ENCODE data around the gene MSI2. TPM values are rescaled to one million over a fixed set of nuclear protein-coding genes. Genes with fewer than 3 reads are reported as not detected.
A peak's percentile ranks its signal among the peaks of the same experiment; 100 is the strongest.

MSI2 gene
- total and polyA plus RNA-seq, 9 of the 15 experiments (the other 6 are each of a cell fraction or from before 2014, with no cell fraction given) = 4.6 to 61.8 (median 42.4) TPM

GRCh38 chr17:57340160-57340981 is 84.0 kb downstream of the MSI2 start (continued):
- TF ChIP-seq ZBTB17 (CRISPR knock-in tag; IDR thresholded peaks at IDR 0.05) (no peak), NFXL1 (CRISPR knock-in tag; IDR thresholded peaks at IDR 0.05) (no peak), ETV6 (IDR thresholded peaks at IDR 0.05; ENCODE audit: borderline replicate concordance in 1 of 2, low read depth in 2 of 2, low read length in 1 of 2) (no peak; a peak in 1 of 4 replicates), ETV6 (CRISPR knock-in tag; IDR thresholded peaks at IDR 0.05; ENCODE audit: borderline replicate concordance) (no peak), RNF2 (IDR thresholded peaks at IDR 0.05) (peak; percentile 57; the same call in 1 of the 2 replicates), HNRNPLL (IDR thresholded peaks at IDR 0.05; ENCODE audit: low read depth, low read length, poor library complexity, severe bottlenecking) (no peak), YY1 (IDR thresholded peaks at IDR 0.05; ENCODE audit: borderline replicate concordance in 1 of 3, control insufficient read depth in 1 of 3, extremely low read depth in 1 of 3, insufficient read depth in 3 of 3, insufficient read length in 1 of 3, insufficient replicate concordance in 2 of 3, low read depth in 1 of 3, low read length in 2 of 3) (peak in 1 of 3 experiments; percentile 25), SUPT5H (IDR thresholded peaks at IDR 0.05) (no peak), POLR2AphosphoS2 (IDR thresholded peaks at IDR 0.05; ENCODE audit: low read length) (no peak), DNMT1 (IDR thresholded peaks at IDR 0.05) (no peak), CCNT2 (IDR thresholded peaks at IDR 0.05; ENCODE audit: borderline replicate concordance, extremely low read depth, insufficient read length, low read depth, low read length) (peak; percentile 41), NELFE (IDR thresholded peaks at IDR 0.05; ENCODE audit: insufficient read depth, insufficient read length) (no peak), EHMT2 (IDR thresholded peaks at IDR 0.05) (0 out of 2 replicates have a peak, but pooled peaks have one; percentile 62), SREBF1 (IDR thresholded peaks at IDR 0.05; ENCODE audit: borderline replicate concordance, low read depth, low read length) (peak; percentile 70; the same call in 1 of the 2 replicates), CREB1 (IDR thresholded peaks at IDR 0.05) (no peak), CREB1 (CRISPR knock-in tag; IDR thresholded peaks at IDR 0.05) (no peak), SRSF7 (optimal IDR thresholded peaks at IDR 0.05; ENCODE audit: low read depth, low read length) (no peak), HDGF (IDR thresholded peaks at IDR 0.05) (0 out of 2 replicates have a peak, but pooled peaks have one; percentile 21)
- TF ChIP-seq, protein P1, sequence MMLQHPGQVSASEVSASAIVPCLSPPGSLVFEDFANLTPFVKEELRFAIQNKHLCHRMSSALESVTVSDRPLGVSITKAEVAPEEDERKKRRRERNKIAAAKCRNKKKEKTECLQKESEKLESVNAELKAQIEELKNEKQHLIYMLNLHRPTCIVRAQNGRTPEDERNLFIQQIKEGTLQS (IDR thresholded peaks at IDR 0.05) = peak; percentile 76
- TF ChIP-seq, protein P1 (CRISPR knock-in tag; conservative IDR thresholded peaks at IDR 0.05) = no peak
- TF ChIP-seq, protein P2, sequence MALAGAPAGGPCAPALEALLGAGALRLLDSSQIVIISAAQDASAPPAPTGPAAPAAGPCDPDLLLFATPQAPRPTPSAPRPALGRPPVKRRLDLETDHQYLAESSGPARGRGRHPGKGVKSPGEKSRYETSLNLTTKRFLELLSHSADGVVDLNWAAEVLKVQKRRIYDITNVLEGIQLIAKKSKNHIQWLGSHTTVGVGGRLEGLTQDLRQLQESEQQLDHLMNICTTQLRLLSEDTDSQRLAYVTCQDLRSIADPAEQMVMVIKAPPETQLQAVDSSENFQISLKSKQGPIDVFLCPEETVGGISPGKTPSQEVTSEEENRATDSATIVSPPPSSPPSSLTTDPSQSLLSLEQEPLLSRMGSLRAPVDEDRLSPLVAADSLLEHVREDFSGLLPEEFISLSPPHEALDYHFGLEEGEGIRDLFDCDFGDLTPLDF (CRISPR knock-in tag; IDR thresholded peaks at IDR 0.05) = no peak
- TF ChIP-seq, protein P3, sequence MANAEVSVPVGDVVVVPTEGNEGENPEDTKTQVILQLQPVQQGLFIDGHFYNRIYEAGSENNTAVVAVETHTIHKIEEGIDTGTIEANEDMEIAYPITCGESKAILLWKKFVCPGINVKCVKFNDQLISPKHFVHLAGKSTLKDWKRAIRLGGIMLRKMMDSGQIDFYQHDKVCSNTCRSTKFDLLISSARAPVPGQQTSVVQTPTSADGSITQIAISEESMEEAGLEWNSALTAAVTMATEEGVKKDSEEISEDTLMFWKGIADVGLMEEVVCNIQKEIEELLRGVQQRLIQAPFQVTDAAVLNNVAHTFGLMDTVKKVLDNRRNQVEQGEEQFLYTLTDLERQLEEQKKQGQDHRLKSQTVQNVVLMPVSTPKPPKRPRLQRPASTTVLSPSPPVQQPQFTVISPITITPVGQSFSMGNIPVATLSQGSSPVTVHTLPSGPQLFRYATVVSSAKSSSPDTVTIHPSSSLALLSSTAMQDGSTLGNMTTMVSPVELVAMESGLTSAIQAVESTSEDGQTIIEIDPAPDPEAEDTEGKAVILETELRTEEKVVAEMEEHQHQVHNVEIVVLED (CRISPR knock-in tag; IDR thresholded peaks at IDR 0.05) = no peak

Measured in K562 (cell line).